ENCODE measurements around the gene OVOL1. TPM values are rescaled to one million over a fixed set of nuclear protein-coding genes. Genes with fewer than 3 reads are reported as not detected.

The OVOL1 gene
- total and polyA plus RNA-seq, 12 donors, result 0.07 TPM; not detected in 11

DNA sequence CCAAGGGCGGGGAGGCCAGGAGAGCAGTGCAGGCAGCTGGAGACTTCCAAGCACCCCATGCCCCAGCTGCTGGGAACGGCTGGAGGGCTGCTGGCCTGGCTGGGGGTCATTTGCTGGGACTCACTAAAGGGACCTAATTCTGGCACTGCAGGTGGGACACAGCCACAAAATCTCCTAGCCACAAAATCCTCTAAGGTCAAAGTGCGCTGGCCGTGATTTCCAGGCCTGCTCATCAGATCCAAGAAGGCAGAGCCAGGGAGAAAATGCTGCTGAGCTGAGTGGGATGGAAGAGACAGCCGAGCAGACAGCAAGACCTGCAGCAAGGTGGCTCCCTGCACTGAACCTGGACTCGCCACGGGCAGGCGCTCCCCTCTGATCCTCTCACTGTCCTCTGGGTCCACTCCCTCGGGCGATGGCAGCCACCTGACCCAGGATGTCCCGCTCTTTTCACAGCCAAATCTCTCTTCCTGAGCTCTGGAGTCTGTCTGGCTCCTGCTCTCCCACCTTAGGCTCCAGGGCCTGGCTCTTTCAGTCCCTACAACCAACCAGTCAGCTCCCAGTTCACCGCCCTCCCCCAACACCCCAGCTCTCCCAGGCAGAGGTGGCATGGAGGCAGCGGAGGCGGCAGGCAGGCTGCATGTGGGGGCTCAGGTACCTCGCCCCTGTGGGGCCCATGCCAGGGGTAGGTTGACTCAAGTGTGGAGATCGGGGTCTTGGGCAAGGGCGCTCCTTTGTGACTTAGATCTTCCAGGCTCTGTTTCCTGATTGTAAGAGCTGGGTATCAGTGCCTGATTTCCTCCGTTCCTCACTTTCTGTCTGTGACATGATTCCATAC is 14.5 kb downstream of the OVOL1 start:
- TF ChIP-seq POLR2A (IDR thresholded peaks at IDR 0.05) (no peak), CTCF (IDR thresholded peaks at IDR 0.05) (no peak)
- Histone ChIP-seq H3K27me3 (peaks cover 27% of the 10 kb centered on the region), H3K9me3 (replicated peaks in 1 of 3) (no peaks in the 10 kb centered on the region), H3K4me1 (replicated peaks in 1 of 2) (no peaks in the 10 kb centered on the region), H3K36me3 (replicated peaks in 1 of 2) (no peaks in the 10 kb centered on the region), H3K4me3 (no peak overlapping the region), H3K27ac (no peak overlapping the region)
- DNase-seq, result no peak
- 72 to 85% (median 81%) methylated on average over 15 to 18 of the region's 18 CpGs for WGBS, 4 donors
- intact Hi-C loops (cut with DNase I), result no loop called here

DNA sequence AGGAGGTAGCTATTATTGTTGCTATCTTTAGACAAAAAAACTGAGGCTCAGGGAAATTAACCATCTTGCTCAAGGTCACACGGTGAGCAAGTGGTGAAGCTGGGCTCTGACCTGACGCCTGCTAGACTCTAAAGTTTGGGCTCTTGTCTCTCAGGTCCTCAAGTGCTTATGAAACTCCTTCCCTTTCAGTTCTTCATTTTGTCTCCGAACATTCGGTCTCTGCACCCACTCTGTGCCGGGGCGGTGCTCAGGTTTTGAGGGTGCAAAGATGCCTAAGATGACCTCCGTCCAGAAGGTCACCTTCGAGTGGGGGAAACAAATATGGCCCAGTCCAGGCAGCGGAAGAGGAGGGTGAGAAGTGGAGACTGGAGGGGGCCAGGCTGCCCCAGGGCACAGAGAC is 16.0 kb downstream of the OVOL1 start:
- no peaks in the 10 kb centered on the region for H3K9me3 ChIP-seq (replicated peaks in 1 of 3)
- no peak for DNase-seq
- WGBS, 4 donors, result 60 to 68% (median 66%) methylated on average over 9 of the region's 9 CpGs
- TF ChIP-seq CTCF (IDR thresholded peaks at IDR 0.05) (no peak), POLR2A (IDR thresholded peaks at IDR 0.05) (no peak)
- H3K27ac ChIP-seq, result no peak overlapping the region
- H3K36me3 ChIP-seq (replicated peaks in 1 of 2), result no peaks in the 10 kb centered on the region
- no peak overlapping the region for H3K4me3 ChIP-seq
- H3K27me3 ChIP-seq, result peaks cover 27% of the 10 kb centered on the region
- intact Hi-C loops (cut with DNase I), result no loop called here
- no peaks in the 10 kb centered on the region for H3K4me1 ChIP-seq (replicated peaks in 1 of 2)

GRCh38 chr11:65803797-65804492 is 17.1 kb downstream of the OVOL1 start:
- WGBS, 4 donors, result 56 to 73% (median 61%) methylated on average over 14 to 21 of the region's 21 CpGs
- intact Hi-C loops (cut with DNase I), result no loop called here
- Histone ChIP-seq H3K36me3 (replicated peaks in 1 of 2) (no peaks in the 10 kb centered on the region), H3K4me1 (replicated peaks in 1 of 2) (no peaks in the 10 kb centered on the region), H3K9me3 (replicated peaks in 1 of 3) (no peaks in the 10 kb centered on the region), H3K27me3 (peaks cover 22% of the 10 kb centered on the region), H3K27ac (no peak overlapping the region), H3K4me3 (no peak overlapping the region)
- TF ChIP-seq POLR2A (IDR thresholded peaks at IDR 0.05), result no peak
- TF ChIP-seq CTCF (IDR thresholded peaks at IDR 0.05), result no peak
- DNase-seq, result no peak

DNA sequence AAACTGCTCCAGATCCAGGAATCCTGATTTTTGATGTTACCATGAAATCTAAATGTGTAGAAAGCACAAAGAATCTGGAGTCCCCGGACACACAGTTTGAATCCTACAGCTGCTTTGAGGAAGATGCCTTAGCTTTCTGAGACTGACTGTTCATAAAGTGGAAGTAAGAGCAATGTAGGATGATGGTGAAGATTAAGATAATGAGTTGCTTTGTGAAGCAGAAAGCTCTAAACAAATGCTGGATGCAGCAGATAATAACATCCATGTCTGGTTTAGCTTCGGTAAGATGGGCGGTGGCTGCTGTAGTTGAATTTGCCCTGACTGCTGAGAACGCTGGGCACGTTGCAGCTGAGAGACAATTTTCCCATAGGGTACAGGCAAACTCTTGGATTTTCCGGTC is 20.1 kb downstream of the OVOL1 start:
- no peak for TF ChIP-seq CTCF (IDR thresholded peaks at IDR 0.05)
- no peaks in the 10 kb centered on the region for H3K4me1 ChIP-seq (replicated peaks in 1 of 2)
- H3K36me3 ChIP-seq (replicated peaks in 1 of 2), result no peaks in the 10 kb centered on the region
- H3K9me3 ChIP-seq (replicated peaks in 1 of 3), result no peaks in the 10 kb centered on the region
- no peak overlapping the region for H3K27ac ChIP-seq
- H3K27me3 ChIP-seq, result peaks cover 16% of the 10 kb centered on the region
- WGBS, 4 donors, result 61 to 78% (median 62%) methylated on average over 6 of the region's 6 CpGs
- no peak overlapping the region for H3K4me3 ChIP-seq
- DNase-seq, result no peak
- intact Hi-C loops (cut with DNase I), result no loop called here

All from adrenal gland (tissue), 12 donors.